ENCODE results near the gene HBM.
A peak's percentile ranks its signal among the peaks of the same experiment; 100 is the strongest.

The HBM gene

GRCh38 chr16:165539-166374, at the start of gene HBM:
TSS of gene HBM (plus strand) at chr16:165978. CDS start at chr16:165998, 20 bp downstream.
- H3K4me3 ChIP-seq (ENCODE audit: low read depth in 1 of 2, low read length in 2 of 2) = no peak within 1 kb of the TSS
- no peak for DNase-seq
- H3K9ac ChIP-seq (ENCODE audit: low read depth, low read length) = no peak within 1 kb of the TSS
- no peak within 1 kb of the TSS for H3K27ac ChIP-seq (ENCODE audit: low read length)
- no peaks in the 10 kb centered on the region for H3K9me3 ChIP-seq (ENCODE audit: insufficient read depth, low read length, severe bottlenecking)
- H2AFZ ChIP-seq (ENCODE audit: low read depth, low read length) = no peak within 1 kb of the TSS
- ATAC-seq (ENCODE audit: insufficient read depth, low read depth) = no peak
- H3K36me3 ChIP-seq (ENCODE audit: insufficient read depth, low read length) = no peaks in the 10 kb centered on the region
- H4K20me1 ChIP-seq (ENCODE audit: insufficient read depth, low read length) = no peaks in the 10 kb centered on the region; the same call in 1 of the 2 replicates
- H3K4me2 ChIP-seq (ENCODE audit: insufficient read depth, low read length) = no peak within 1 kb of the TSS
- no peaks in the 10 kb centered on the region for H3K27me3 ChIP-seq (ENCODE audit: insufficient read depth, low read length, poor library complexity)
- no peak for TF ChIP-seq EZH2 (IDR thresholded peaks at IDR 0.05; ENCODE audit: borderline replicate concordance, low read depth, low read length, severe bottlenecking)
- TF ChIP-seq CTCF (IDR thresholded peaks at IDR 0.05; ENCODE audit: borderline replicate concordance, extremely low read depth, low read length, poor library complexity, severe bottlenecking) = no peak
- H3K4me1 ChIP-seq (ENCODE audit: insufficient read depth, low read length) = no peaks in the 10 kb centered on the region
- no peaks in the 10 kb centered on the region for H3K79me2 ChIP-seq (ENCODE audit: insufficient read depth, low read length)

GRCh38 chr16:116015-116414, 49.8 kb upstream of the HBM start:
- Histone ChIP-seq H3K36me3 (ENCODE audit: insufficient read depth, low read length) (peaks cover 52% of the 10 kb centered on the region), H4K20me1 (ENCODE audit: insufficient read depth, low read length) (peaks cover 24% of the 10 kb centered on the region), H3K27me3 (ENCODE audit: insufficient read depth, low read length, poor library complexity) (no peaks in the 10 kb centered on the region), H3K4me2 (ENCODE audit: insufficient read depth, low read length) (no peak overlapping the region), H2AFZ (ENCODE audit: low read depth, low read length) (no peak overlapping the region), H3K9me3 (ENCODE audit: insufficient read depth, low read length, severe bottlenecking) (no peaks in the 10 kb centered on the region), H3K4me3 (ENCODE audit: low read depth in 1 of 2, low read length in 2 of 2) (no peak overlapping the region), H3K79me2 (ENCODE audit: insufficient read depth, low read length) (peaks cover 6% of the 10 kb centered on the region; the same call in 1 of the 2 replicates), H3K9ac (ENCODE audit: low read depth, low read length) (no peak overlapping the region), H3K27ac (ENCODE audit: low read length) (no peak overlapping the region), H3K4me1 (ENCODE audit: insufficient read depth, low read length) (no peaks in the 10 kb centered on the region)
- TF ChIP-seq CTCF (IDR thresholded peaks at IDR 0.05; ENCODE audit: borderline replicate concordance, extremely low read depth, low read length, poor library complexity, severe bottlenecking) (no peak), EZH2 (IDR thresholded peaks at IDR 0.05; ENCODE audit: borderline replicate concordance, low read depth, low read length, severe bottlenecking) (no peak)
- no peak for DNase-seq
- no peak for ATAC-seq (ENCODE audit: insufficient read depth, low read depth)

GRCh38 chr16:117379-118365, 48.1 kb upstream of the HBM start:
- peaks cover 46% of the 10 kb centered on the region for H3K36me3 ChIP-seq (ENCODE audit: insufficient read depth, low read length)
- peak; percentile 86 for ATAC-seq (ENCODE audit: insufficient read depth, low read depth)

More at GRCh38 chr16:117379-118365, 48.1 kb upstream of the HBM start:
- Histone ChIP-seq H3K9ac (ENCODE audit: low read depth, low read length) (no peak overlapping the region), H3K4me3 (ENCODE audit: low read depth in 1 of 2, low read length in 2 of 2) (no peak overlapping the region), H2AFZ (ENCODE audit: low read depth, low read length) (no peak overlapping the region), H3K9me3 (ENCODE audit: insufficient read depth, low read length, severe bottlenecking) (no peaks in the 10 kb centered on the region), H3K4me2 (ENCODE audit: insufficient read depth, low read length) (no peak overlapping the region), H4K20me1 (ENCODE audit: insufficient read depth, low read length) (peaks cover 28% of the 10 kb centered on the region), H3K27me3 (ENCODE audit: insufficient read depth, low read length, poor library complexity) (no peaks in the 10 kb centered on the region), H3K79me2 (ENCODE audit: insufficient read depth, low read length) (peaks cover 6% of the 10 kb centered on the region; the same call in 1 of the 2 replicates), H3K27ac (ENCODE audit: low read length) (no peak overlapping the region), H3K4me1 (ENCODE audit: insufficient read depth, low read length) (no peaks in the 10 kb centered on the region)
- DNase-seq = peak; percentile 64
- no peak for TF ChIP-seq EZH2 (IDR thresholded peaks at IDR 0.05; ENCODE audit: borderline replicate concordance, low read depth, low read length, severe bottlenecking)
- peak; percentile 78 for TF ChIP-seq CTCF (IDR thresholded peaks at IDR 0.05; ENCODE audit: borderline replicate concordance, extremely low read depth, low read length, poor library complexity, severe bottlenecking)
